Activated naive CD8-positive, alpha-beta T cell treated with anti-CD3 and anti-CD28 coated beads for 36 hours (primary cell): Measurements from ENCODE around the gene RPS2. TPM values are rescaled to one million over a fixed set of nuclear protein-coding genes. Genes with fewer than 3 reads are reported as not detected.
A peak's percentile ranks its signal among the peaks of the same experiment; 100 is the strongest.
"Not testable (repeated sequence)": the region's sequence is repeated elsewhere in the genome, so short reads cannot be mapped to it uniquely, and the experiment has no call there.

Source experiments
- DNase-seq: peaks from one replicate; pipeline ENCODE4 v3.0.0; 2021
- H3K27ac Mint-ChIP-seq: one replicate; pipeline ENCODE4 v1.8.0; 2022; ENCODE audit warnings: mild to moderate bottlenecking, moderate library complexity, mixed read lengths
- H3K27me3 Mint-ChIP-seq: one replicate; pipeline ENCODE4 v1.8.0; 2022; ENCODE audit warnings: mild to moderate bottlenecking, mixed read lengths
- H3K36me3 Mint-ChIP-seq: one replicate; pipeline ENCODE4 v1.8.0; 2021; ENCODE audit warnings: mild to moderate bottlenecking, mixed read lengths
- H3K4me1 Mint-ChIP-seq: one replicate; pipeline ENCODE4 v1.8.0; 2021; ENCODE audit warnings: mixed read lengths
- H3K4me3 Mint-ChIP-seq: one replicate; pipeline ENCODE4 v1.8.0; 2022; ENCODE audit warnings: mild to moderate bottlenecking, moderate library complexity, mixed read lengths
- H3K9me3 Mint-ChIP-seq: one replicate; pipeline ENCODE4 v1.8.0; 2022; ENCODE audit warnings: mixed read lengths
- total RNA-seq, 2 experiments: library from RNA; stranded (reverse); gene quantifications; one replicate each; pipeline ENCODE4 v1.2.3, GENCODE V29; 2021

Gene RPS2
- total RNA-seq, 2 experiments from 2014 or later: 5,183 to 5,266 TPM

DNA sequence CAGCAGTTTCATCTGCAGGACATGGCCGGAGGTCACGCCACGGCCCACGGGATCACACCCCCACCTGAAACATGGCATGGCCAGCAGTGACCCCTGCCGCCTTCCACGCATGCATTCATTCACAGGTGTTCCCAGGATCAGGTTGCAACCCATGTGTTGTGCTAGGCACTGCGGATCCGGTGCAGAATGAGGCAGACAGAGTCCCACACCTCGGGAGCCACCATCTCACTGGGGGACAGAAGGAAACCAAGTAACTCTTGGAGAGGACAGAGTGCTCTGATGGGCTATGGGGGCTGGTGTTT, 17.3 kb downstream of the RPS2 start:
- H3K4me3 Mint-ChIP-seq: no peak overlapping the region
- no peaks in the 10 kb centered on the region for H3K27me3 Mint-ChIP-seq
- H3K27ac Mint-ChIP-seq: no peak overlapping the region
- H3K9me3 Mint-ChIP-seq: no peaks in the 10 kb centered on the region
- H3K36me3 Mint-ChIP-seq: no peaks in the 10 kb centered on the region
- peaks cover 10% of the 10 kb centered on the region for H3K4me1 Mint-ChIP-seq
- DNase-seq: no peak

DNA sequence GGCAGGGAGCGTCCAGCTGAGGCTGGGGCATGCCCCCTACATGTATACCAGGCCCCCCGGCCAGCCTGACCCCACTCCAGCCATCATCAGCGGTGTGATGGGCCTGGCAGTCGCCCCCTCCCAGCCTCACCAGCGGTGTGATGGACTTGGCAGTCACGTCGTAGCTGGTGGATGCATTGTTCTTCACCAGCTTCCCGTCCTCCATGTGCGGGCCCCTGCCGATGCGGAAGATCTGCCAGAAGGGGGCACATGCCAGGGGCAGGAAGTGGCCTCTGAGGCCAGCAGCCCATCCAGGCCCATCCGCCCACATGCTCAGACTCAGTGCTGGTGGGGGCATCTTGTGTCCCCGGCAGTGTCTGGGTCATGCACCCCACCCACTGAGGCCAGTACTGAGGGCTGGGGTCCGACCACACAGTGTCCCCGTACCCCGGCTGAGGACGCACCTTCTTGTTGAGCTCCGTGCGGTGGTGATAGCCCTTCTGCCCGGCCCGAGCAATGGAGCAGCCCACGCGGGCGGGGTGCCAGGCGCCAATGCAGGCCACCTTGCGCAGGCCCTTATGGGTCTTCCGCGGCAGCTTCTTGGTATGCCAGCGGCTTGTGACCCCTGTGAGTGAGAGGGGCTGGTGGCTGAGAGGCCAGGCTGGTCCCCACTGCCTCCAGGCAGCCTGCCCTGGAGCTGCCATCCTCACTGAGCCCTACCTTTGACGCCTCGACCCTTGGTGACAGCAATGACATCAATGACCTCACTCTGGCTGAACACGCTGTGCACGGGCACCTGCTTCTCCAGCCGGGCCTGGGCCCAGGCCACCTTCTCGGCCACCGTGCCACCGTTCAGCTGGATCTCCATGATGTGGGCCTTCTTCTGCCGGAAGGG, 17.9 kb downstream of the RPS2 start:
- no peak for DNase-seq
- no peak overlapping the region for H3K27ac Mint-ChIP-seq
- no peaks in the 10 kb centered on the region for H3K27me3 Mint-ChIP-seq
- H3K4me3 Mint-ChIP-seq: no peak overlapping the region
- H3K4me1 Mint-ChIP-seq: peaks cover 14% of the 10 kb centered on the region
- H3K9me3 Mint-ChIP-seq: no peaks in the 10 kb centered on the region
- no peaks in the 10 kb centered on the region for H3K36me3 Mint-ChIP-seq

DNA sequence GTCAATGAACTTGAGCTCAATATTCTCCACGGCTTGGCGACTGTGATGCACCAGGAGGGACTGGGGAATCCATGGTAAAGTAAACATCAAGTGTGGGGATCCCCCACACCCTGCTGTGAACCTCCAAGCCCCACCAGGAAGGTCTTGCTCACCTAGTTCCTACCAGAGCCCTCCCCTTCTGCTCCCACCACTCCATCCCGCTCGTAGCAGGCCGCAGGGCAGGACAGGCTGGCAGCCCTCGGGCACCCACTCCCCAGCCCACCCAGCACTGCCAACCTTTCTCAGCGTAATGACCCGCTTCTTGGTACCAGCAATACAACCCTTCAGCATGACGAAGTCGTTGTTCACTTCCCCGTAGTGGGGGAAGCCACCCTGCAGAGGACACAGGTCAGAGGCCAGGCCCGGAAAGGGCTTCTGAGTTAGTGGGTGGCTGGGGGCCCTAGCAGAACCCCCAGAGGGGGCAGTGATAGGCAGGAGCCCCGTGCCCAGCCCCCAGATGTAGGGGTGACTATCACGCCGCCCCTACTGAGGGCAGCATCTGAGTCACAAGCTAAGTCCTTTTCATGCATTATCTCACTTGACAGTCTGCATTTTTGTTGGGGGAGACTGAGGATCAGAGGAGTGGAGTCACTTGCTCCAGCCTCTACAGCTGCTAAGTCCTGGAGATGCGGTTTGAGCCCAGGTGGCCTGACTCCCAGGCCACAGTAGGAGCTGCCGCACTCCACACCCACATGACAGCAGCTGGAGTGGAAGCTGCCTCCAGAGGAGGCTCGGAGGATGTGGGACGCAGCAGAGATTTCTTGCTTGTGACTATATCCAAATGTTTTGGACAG, 18.9 kb downstream of the RPS2 start:
- no peak overlapping the region for H3K27ac Mint-ChIP-seq
- peaks cover 17% of the 10 kb centered on the region for H3K4me1 Mint-ChIP-seq
- no peak for DNase-seq
- no peaks in the 10 kb centered on the region for H3K36me3 Mint-ChIP-seq
- H3K4me3 Mint-ChIP-seq: no peak overlapping the region
- no peaks in the 10 kb centered on the region for H3K27me3 Mint-ChIP-seq
- H3K9me3 Mint-ChIP-seq: no peaks in the 10 kb centered on the region

DNA sequence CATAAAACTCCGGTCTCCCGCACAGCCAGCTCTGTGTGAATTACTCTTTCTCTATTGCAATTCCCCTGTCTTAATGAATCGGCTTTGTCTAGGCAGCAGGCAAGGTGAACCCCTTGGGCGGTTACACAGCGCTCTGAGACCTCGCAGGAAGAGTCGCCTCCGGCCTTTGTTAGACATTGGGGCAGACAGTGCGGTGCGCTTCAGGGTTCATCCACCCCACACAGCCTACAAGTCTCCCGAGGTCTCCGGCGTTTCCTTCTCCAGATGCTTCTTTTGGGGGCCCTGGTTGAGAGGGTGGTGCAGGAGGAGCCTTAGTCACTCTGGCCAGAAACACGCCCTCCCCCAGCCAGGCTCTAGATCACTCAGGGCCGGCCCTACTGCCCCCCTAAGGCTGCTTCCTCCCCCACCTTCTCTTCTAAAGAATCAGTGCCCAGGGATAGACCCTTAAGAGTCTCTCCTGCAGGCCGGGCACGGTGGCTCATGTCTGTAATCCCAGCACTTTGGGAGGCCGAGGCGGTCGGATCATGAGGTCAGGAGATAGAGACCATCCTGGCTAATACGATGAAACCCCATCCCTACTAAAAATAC, 19.9 kb downstream of the RPS2 start:
- Mint-ChIP-seq H3K4me1 (peaks cover 17% of the 10 kb centered on the region), H3K4me3 (peak overlapping the region; percentile 86), H3K9me3 (no peaks in the 10 kb centered on the region), H3K27me3 (no peaks in the 10 kb centered on the region), H3K27ac (no peak overlapping the region), H3K36me3 (no peaks in the 10 kb centered on the region)
- no peak for DNase-seq

DNA sequence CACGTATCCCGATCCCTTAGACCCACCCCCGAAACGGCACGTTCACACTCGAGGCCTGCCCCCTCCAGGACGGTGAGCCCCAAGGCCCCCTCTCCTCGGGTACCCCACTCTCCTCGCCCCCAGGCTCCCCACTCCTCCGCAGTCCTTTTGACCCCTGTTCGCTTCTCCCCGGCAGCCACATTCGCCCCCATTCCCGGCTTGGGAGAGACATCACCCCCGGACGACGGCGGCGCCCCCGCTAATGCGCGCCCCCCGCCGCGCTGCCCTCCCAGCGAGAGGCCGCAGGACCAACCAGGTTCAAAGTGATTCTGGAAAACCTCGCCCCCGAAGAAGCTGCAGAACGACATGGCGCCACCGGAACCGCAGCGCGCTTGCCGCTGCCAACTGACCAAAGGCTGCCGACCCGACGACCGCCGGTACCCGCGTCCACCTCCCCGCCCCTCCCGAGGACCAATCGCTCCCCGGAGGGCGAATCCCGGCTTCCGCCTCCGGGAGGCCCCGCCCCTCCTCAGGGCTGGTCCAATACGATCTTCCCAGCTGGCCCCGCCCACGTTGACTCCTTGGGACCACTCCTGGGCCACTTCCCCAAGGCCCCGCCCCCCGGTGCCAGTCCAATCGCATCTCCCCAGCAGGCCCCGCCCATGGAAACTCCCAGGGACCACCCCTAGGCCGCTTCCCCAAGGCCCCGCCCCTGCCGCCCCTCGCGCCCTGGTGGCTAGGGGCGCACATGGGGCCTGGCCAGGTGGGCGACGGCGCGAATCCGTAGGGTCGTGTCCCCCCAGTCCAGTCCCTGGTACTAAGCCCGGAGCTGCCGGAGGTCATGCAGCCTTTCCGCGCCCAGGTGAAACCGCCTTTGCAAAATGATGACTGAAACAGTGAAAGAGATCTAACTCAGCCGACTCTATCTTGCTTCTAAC, 21.6 kb downstream of the RPS2 start, which contains the start of gene MSRB1:
Gene MSRB1 (minus strand): TSS at position 390 of the 917 bp plus-strand sequence. CDS start 43 bp downstream, at position 347.
- H3K4me1 Mint-ChIP-seq: peaks cover 17% of the 10 kb centered on the region
- DNase-seq: peak; percentile 100
- no peaks in the 10 kb centered on the region for H3K27me3 Mint-ChIP-seq
- peak within 1 kb of the TSS; percentile 85 for H3K27ac Mint-ChIP-seq
- no peaks in the 10 kb centered on the region for H3K9me3 Mint-ChIP-seq
- peak within 1 kb of the TSS; percentile 86 for H3K4me3 Mint-ChIP-seq
- peaks cover 4% of the 10 kb centered on the region for H3K36me3 Mint-ChIP-seq

DNA sequence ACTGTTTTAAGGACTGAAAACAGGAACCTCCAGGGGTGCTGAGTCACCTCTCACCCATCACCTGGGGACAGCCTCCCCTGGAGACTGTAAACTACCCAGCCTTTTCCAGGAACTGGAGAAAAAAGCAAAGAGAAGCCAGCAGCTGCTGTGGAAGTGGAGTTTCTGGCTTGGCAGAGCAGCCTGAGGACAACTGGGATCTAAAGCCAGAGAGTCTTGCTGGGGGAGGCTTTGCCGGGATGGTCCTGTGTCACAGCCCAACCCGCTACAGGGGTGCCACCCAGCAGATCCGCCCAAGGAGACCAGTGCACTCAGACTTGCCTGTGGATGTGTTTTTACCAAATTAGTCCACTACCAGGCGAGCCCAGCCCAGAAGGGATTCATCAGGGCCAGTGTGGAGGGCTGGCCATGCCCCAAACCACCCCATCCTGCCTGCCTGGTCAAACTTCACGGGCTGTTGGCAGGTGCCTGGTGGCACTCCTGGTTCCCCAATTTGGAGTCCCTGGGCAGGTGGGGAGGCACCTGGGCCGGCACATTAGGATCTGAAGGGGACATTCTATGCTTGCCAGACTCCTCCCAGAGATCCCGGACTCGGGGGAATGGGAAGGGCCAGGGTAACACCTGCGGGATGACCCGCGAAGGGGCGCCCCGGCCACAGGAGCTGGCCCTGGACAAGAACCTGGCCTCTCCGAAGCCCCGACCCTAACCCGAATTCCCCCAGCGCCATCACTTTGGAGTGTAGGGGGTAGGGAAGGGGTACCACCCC, 22.4 kb downstream of the RPS2 start:
- no peaks in the 10 kb centered on the region for H3K9me3 Mint-ChIP-seq
- peaks cover 17% of the 10 kb centered on the region for H3K4me1 Mint-ChIP-seq
- H3K27me3 Mint-ChIP-seq: no peaks in the 10 kb centered on the region
- H3K27ac Mint-ChIP-seq: no peak overlapping the region
- peak overlapping the region; percentile 86 for H3K4me3 Mint-ChIP-seq
- peaks cover 4% of the 10 kb centered on the region for H3K36me3 Mint-ChIP-seq
- no peak for DNase-seq

DNA sequence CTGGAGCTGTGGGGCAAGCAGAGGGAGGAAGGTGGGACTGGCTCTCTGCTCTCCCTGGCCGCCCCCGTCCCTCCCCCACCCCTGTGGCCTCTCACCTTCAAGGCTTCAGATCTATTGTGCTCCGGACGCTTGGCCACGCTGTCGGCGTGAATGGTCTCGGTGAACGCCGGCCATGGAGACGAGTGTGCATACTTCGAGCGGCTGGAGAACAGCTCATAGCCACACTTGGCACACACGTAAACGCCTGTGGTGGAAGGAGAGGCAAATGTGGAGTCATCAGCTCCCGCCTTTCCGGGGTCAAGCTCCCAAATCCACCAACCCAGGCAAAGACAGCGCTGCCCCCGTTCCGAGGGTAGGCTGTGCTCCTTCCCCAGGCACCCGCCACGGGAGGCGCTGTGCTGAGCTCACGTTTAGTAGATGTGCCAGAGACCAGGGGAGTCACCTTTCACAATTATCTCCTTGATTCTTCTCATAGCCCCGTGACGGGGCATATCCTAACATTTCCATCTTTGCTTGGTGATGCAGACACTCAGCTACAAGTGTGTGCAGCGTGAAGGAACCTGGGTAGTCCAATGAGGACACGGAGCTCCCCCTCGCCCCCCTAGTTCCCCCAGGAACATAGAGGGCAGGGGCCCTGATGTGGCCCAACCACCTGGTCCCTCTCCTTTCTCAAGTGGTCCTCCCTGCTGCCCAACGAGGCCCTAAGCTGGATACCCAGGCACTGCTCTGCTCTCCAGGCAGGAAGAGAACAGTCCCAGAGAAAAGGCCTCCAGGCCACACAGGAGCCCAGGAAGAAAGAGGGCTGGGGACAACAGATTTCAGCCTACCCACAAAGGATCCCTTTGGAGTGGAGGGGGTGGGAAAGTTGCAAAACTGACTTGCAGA, 23.2 kb downstream of the RPS2 start:
- no peak for DNase-seq
- peaks cover 4% of the 10 kb centered on the region for H3K36me3 Mint-ChIP-seq
- H3K4me3 Mint-ChIP-seq: peak overlapping the region; percentile 86
- no peaks in the 10 kb centered on the region for H3K9me3 Mint-ChIP-seq
- no peak overlapping the region for H3K27ac Mint-ChIP-seq
- H3K4me1 Mint-ChIP-seq: peaks cover 17% of the 10 kb centered on the region
- H3K27me3 Mint-ChIP-seq: no peaks in the 10 kb centered on the region

DNA sequence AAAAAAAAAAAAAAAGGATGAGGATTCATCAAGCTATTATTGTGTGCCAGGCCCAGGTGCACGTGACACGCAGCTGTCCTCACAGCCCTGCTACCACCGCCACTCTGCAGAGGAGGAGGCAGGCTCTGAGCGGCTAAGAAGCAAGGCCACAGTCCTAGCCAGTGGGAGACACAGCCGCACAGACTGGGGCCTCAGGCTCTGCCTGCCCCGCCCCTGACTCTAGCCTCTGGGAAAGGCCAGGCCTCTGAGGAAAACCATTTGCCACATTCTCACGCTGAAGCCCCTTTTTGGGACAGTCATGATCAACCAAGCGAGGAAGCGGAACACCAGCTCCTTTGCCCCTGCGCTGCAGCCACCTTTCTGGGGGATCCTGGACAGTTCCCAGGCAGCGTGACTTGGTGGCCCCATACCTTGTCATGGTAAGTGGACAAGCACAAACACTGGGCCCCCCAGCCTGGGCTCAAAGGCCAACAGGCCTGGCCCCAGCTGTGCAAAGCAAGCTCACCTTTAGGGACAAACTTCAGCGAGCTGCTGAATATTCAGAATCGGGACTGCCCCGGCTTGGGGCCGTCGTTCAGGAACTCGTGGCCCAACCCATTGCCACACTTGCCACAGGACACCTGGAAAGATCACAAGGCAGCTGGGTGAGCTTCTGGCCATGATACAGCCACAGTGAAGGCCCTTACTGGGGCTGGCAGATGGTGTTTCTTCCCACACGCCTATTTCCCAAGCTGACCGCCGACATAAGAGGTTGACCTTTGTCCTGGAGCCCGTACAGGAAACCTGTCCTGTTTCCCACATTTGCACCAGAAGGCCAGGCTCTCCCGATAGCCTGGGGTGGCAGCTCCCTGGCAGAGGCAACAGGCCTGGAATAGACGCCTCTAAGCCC, 24.1 kb downstream of the RPS2 start:
- Mint-ChIP-seq H3K4me1 (peaks cover 17% of the 10 kb centered on the region), H3K36me3 (peaks cover 4% of the 10 kb centered on the region)
- no peak for DNase-seq

DNA sequence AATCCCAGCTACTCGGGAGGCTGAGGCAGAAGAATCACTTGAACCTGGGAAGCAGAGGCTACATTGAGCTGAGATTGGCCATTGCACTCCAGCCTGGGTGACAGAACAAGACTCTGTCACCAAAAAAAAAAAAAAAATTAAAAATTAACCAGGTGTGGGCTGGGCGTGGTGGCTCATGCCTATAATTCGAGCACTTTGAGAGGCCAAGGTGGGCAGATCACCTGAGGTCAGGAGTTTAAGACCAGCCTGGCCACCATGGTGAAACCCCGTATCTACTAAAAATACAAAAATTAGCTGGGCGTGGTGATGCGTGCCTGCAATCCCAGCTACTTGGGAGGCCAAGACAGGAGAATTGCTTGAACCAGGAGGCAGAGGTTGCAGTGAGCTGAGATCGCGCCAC, 24.8 kb downstream of the RPS2 start:
- DNase-seq, H3K27ac Mint-ChIP-seq, H3K27me3 Mint-ChIP-seq, H3K4me3 Mint-ChIP-seq, H3K36me3 Mint-ChIP-seq, H3K9me3 Mint-ChIP-seq: not testable (repeated sequence)
- peaks cover 17% of the 10 kb centered on the region for H3K4me1 Mint-ChIP-seq

More for the DNA sequence above, 24.1 kb downstream of the RPS2 start:
- no peaks in the 10 kb centered on the region for H3K27me3 Mint-ChIP-seq
- H3K27ac Mint-ChIP-seq: no peak overlapping the region
- H3K4me3 Mint-ChIP-seq: no peak overlapping the region
- H3K9me3 Mint-ChIP-seq: no peaks in the 10 kb centered on the region

DNA sequence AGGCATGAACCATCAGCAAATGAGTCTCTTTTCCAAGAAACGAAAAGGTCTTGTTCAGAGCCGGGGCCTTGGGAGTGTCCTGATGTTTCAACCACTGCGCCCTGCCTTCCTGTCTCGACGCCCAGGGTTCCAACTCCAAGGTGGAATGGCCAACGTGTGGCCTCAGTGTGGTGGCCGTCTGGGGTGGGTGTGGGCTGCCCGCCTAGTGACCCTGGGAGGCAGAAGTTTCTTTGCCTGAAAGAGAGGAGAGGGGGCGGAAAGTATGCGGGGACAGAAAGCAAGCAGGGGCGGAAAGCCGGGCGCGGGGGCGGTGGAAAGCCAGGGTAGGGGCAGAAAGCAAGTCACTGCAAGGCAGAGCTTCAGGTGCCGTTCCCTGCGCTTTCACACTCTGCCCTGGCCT, 25.7 kb downstream of the RPS2 start:
- Mint-ChIP-seq H3K27ac (no peak overlapping the region), H3K4me1 (peaks cover 10% of the 10 kb centered on the region), H3K27me3 (no peaks in the 10 kb centered on the region), H3K36me3 (peaks cover 4% of the 10 kb centered on the region), H3K4me3 (no peak overlapping the region), H3K9me3 (no peaks in the 10 kb centered on the region)
- no peak for DNase-seq

DNA sequence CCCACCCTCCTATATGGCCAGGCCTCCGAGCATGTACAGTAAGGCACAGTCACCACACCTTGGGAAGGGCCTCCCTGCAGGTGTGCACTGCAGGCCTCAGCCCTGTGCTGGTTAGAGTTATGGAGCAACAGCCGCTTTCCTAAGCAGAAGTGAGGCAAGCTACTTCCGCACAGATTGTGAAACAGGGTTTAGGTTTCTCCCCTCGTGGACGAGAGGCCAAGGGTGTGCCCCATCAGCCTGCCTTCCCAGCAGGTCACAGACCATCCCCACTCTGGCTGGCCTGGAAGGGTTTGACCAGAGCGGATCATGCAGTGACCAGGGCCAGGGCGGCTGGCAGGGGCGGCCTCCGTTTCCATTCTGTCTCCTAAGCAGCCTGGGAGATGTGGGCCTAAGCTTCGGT, 26.3 kb downstream of the RPS2 start:
- Mint-ChIP-seq H3K36me3 (peaks cover 4% of the 10 kb centered on the region), H3K27me3 (no peaks in the 10 kb centered on the region), H3K9me3 (no peaks in the 10 kb centered on the region), H3K4me1 (peaks cover 7% of the 10 kb centered on the region), H3K4me3 (no peak overlapping the region), H3K27ac (no peak overlapping the region)
- no peak for DNase-seq

DNA sequence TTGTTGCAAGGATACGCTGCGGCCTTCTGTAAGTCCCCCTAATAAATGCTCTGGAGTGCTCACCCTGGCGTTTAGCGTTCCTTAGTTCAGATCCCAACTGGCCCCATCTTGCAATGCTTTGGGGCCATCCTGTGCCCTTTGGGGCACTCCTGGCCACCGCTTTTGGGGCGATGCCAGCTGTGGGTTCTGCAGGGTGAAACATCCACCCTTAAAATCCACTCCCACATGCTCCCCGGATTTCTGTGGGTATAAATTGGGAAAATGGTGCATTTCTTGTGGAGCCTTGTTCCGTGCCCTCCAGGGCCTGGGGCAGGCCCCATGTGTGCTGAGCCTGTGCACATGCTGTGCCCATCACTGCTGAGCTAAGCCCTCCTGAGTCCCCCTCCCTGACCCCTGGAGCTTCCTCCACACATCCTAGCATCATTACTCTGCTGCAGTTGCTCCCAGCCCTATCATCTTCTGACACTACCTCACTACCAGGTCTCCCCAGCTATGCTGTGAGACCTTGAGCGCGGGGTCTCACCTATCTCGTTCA, 27.6 kb downstream of the RPS2 start:
- DNase-seq: no peak
- Mint-ChIP-seq H3K27ac (no peak overlapping the region), H3K4me1 (peaks cover 4% of the 10 kb centered on the region), H3K36me3 (peaks cover 4% of the 10 kb centered on the region), H3K9me3 (no peaks in the 10 kb centered on the region), H3K27me3 (no peaks in the 10 kb centered on the region), H3K4me3 (no peak overlapping the region)
